CD4-positive, alpha-beta memory T cell (primary cell): ENCODE results near the gene UBP1. TPM values are rescaled to one million over a fixed set of nuclear protein-coding genes. Genes with fewer than 3 reads are reported as not detected.

ENCODE experiments used
- CTCF ChIA-PET: fragments of 350-600 bp; sonication (Branson Sonifier 250); formaldehyde crosslinking; loops from one replicate; lab custom pipeline; 2021; ENCODE audit warnings: inconsistent platforms; ENCODE audit not compliant: partially characterized antibody; lab: Charles Lee
- POLR2A ChIA-PET: fragments of 350-600 bp; sonication (Branson Sonifier 250); formaldehyde crosslinking; loops from one replicate; lab custom pipeline; 2021; ENCODE audit not compliant: partially characterized antibody; lab: Charles Lee
- DNase-seq, 5 donors: peaks; one replicate each; pipeline versions ENCODE4 v3.0.0 to v3.0.0-alpha.2; 2020 to 2022; ENCODE audit warnings: mixed read lengths in 1 of 5
- H3K27ac ChIP-seq: one replicate; pipeline ENCODE4 v1.7.0; 2013; ENCODE audit warnings: low read depth, low read length
- H3K27me3 ChIP-seq: 2 replicates; pipeline ENCODE4 v1.7.0; 2013; ENCODE audit warnings: mild to moderate bottlenecking, low read length, moderate library complexity; ENCODE audit not compliant: insufficient read depth
- H3K36me3 ChIP-seq: 2 replicates; pipeline ENCODE4 v1.7.0; 2013; ENCODE audit warnings: mild to moderate bottlenecking, low read length, moderate library complexity; ENCODE audit not compliant: insufficient read depth
- H3K4me1 ChIP-seq: 2 replicates; pipeline ENCODE4 v1.7.0; 2013; ENCODE audit warnings: mild to moderate bottlenecking, low read length, moderate library complexity; ENCODE audit not compliant: insufficient read depth
- H3K4me3 ChIP-seq, 2 donors: one replicate each; pipeline ENCODE4 v1.7.0; 2013; ENCODE audit warnings: low read length in 2 of 2, mild to moderate bottlenecking in 1 of 2
- H3K9me3 ChIP-seq, 2 donors: one replicate each; pipeline ENCODE4 v1.7.0; 2013; ENCODE audit warnings: low read length in 2 of 2, control low read depth in 1 of 2; ENCODE audit not compliant: control insufficient read depth in 1 of 2
- H3K27ac Mint-ChIP-seq, 7 donors: one replicate each; pipeline ENCODE4 v1.8.0; 2020 to 2021; ENCODE audit warnings: mixed read lengths in 7 of 7, mild to moderate bottlenecking in 6 of 7, inconsistent platforms in 3 of 7, moderate library complexity in 3 of 7
- H3K27me3 Mint-ChIP-seq, 2 donors: one replicate each; pipeline ENCODE4 v1.8.0; 2020 to 2021; ENCODE audit warnings: mixed read lengths in 2 of 2
- H3K36me3 Mint-ChIP-seq, 2 donors: one replicate each; pipeline ENCODE4 v1.8.0; 2020 to 2021; ENCODE audit warnings: mixed read lengths in 2 of 2, inconsistent platforms in 1 of 2, mild to moderate bottlenecking in 1 of 2
- H3K4me1 Mint-ChIP-seq, 4 donors: one replicate each; pipeline ENCODE4 v1.8.0; 2020 to 2021; ENCODE audit warnings: mixed read lengths in 4 of 4, mild to moderate bottlenecking in 1 of 4
- H3K4me3 Mint-ChIP-seq, 8 donors: one replicate each; pipeline ENCODE4 v1.8.0; 2020 to 2021; ENCODE audit warnings: mixed read lengths in 8 of 8, mild to moderate bottlenecking in 7 of 8, moderate library complexity in 6 of 8, inconsistent platforms in 3 of 8
- H3K9me3 Mint-ChIP-seq, 8 donors: one replicate each; pipeline ENCODE4 v1.8.0; 2020 to 2021; ENCODE audit warnings: mixed read lengths in 8 of 8, mild to moderate bottlenecking in 5 of 8, inconsistent platforms in 3 of 8, moderate library complexity in 1 of 8
- intact Hi-C: fragments of 100-400 bp; cut with micrococcal nuclease; formaldehyde crosslinking; loops from one replicate; pipeline ENCODE4 v1.15.1; 2023
- polyA plus RNA-seq, 2 donors: library from polyadenylated mRNA; unstranded; fragments of 300-500 nt; fragmentation: Illumina TruSeq; gene quantifications; one replicate each; pipeline ENCODE4 v1.2.3, GENCODE V29; 2021
- total RNA-seq, 2 experiments: library from RNA; stranded (reverse); gene quantifications; one replicate each; pipeline ENCODE4 v1.2.3, GENCODE V29; 2021

Gene UBP1
- total and polyA plus RNA-seq, 4 experiments from 2014 or later: 7.0 to 94.1 (median 53.2) TPM

- intact Hi-C loops: loop anchor here (1.0 to 10.0 kb wide), 5 partner anchors 241 to 860 kb away; no protein-coding TSS in a partner anchor
- DNase-seq: peak; percentile 39 to 57 (median 49)
- peaks cover 0 to 4% (median 0%) of the 10 kb centered on the region in 8 donors for H3K9me3 Mint-ChIP-seq
- Histone ChIP-seq H3K36me3 (no peaks in the 10 kb centered on the region), H3K27me3 (no peaks in the 10 kb centered on the region), H3K27ac (no peak overlapping the region), H3K4me1 (no peaks in the 10 kb centered on the region), H3K4me3 (no peak overlapping the region), H3K9me3 (no peaks in the 10 kb centered on the region)
- H3K36me3 Mint-ChIP-seq: no peaks in the 10 kb centered on the region
- ChIA-PET CTCF (interaction anchor here (0.7 to 2.9 kb wide), 40 partner anchors 7 to 862 kb away, joined by 3 to 45 read pairs (median 5); partner anchors contain the start of gene CCR4), POLR2A (interaction anchor here (0.7 to 1.4 kb wide), 2 partner anchors 68 to 424 kb away, joined by 4 to 9 read pairs; no protein-coding TSS in a partner anchor)
- H3K27ac Mint-ChIP-seq: peak overlapping the region in 1 of 7 donors; percentile 51
- peaks cover 11 to 12% of the 10 kb centered on the region in 2 donors for H3K27me3 Mint-ChIP-seq
- peak overlapping the region in 1 of 8 donors; percentile 7 for H3K4me3 Mint-ChIP-seq
- H3K4me1 Mint-ChIP-seq: peaks cover 2 to 7% (median 5%) of the 10 kb centered on the region in 4 donors
Measured at GRCh38 chr3:33372218-33373081, 67.8 kb downstream of the UBP1 start.

DNA sequence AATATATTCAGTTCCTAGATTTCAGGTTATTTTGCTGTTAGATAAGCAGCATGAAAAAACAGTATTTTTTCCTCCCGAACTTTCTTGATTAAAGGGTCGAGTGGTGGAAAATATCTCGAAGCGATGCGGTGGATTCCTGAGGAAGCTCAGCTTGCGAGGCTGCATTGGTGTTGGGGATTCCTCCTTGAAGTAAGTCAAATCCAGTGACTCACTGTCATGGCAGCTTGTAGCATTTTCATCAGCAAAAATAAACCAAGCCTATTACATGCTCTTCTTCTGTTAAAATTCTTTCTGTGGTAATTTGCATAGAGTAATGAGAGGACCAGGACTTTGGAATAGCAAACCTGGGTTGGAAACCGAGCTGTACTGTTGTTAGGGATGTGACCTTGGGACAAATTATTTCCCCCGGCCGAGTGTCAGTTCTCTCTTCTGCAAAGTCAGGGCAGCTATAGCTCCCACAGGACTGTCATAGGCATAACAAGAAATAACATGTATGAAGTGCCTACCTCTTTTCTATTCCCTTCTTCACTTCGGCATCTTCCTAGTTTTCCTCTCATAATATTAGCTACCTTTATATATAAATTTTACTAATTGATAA, 75.6 kb downstream of the UBP1 start:
- Histone ChIP-seq H3K27me3 (no peaks in the 10 kb centered on the region), H3K27ac (no peak overlapping the region), H3K36me3 (no peaks in the 10 kb centered on the region), H3K4me3 (no peak overlapping the region), H3K9me3 (no peaks in the 10 kb centered on the region), H3K4me1 (no peaks in the 10 kb centered on the region)
- Mint-ChIP-seq H3K4me1 (no peaks in the 10 kb centered on the region), H3K9me3 (no peaks in the 10 kb centered on the region), H3K36me3 (no peaks in the 10 kb centered on the region), H3K27me3 (peaks cover 9% of the 10 kb centered on the region in 2 donors), H3K4me3 (no peak overlapping the region), H3K27ac (no peak overlapping the region)
- POLR2A ChIA-PET: no interaction called here
- CTCF ChIA-PET: interaction anchor here (0.8 to 2.3 kb wide), 2 partner anchors 8 kb away, joined by 5 to 16 read pairs; no protein-coding TSS in a partner anchor
- intact Hi-C loops: no loop called here
- no peak for DNase-seq

DNA sequence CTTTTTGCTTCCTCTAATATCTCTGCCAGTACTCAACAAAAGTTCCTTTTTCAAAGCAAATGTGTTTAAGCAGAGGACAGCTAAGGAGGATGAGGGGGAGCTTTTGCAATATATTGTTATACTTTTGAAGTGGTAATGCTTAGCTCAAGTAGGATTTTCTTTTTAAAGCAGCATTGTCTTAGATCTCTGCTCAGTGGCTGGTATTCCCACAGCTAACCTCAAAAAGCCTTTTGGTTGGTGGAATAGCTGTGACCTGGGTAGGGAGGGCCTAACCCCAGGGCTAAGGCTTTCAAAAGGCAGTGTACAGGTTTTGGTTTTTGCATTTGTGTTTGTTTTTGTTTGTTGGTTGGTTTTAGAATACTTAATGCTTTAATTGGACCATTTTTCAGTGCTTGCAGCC, 76.1 kb downstream of the UBP1 start:
- DNase-seq: no peak
- no peak overlapping the region for H3K27ac ChIP-seq
- Mint-ChIP-seq H3K36me3 (no peaks in the 10 kb centered on the region), H3K27me3 (peaks cover 9% of the 10 kb centered on the region in 2 donors), H3K9me3 (no peaks in the 10 kb centered on the region), H3K27ac (no peak overlapping the region), H3K4me3 (no peak overlapping the region), H3K4me1 (no peaks in the 10 kb centered on the region)
- H3K27me3 ChIP-seq: no peaks in the 10 kb centered on the region
- CTCF ChIA-PET: interaction anchor here (2.3 kb wide), 1 partner anchor 8 kb away, joined by 16 read pairs; no protein-coding TSS in a partner anchor
- POLR2A ChIA-PET: no interaction called here
- H3K4me1 ChIP-seq: no peaks in the 10 kb centered on the region
- H3K4me3 ChIP-seq: no peak overlapping the region
- no peaks in the 10 kb centered on the region for H3K36me3 ChIP-seq
- no peaks in the 10 kb centered on the region for H3K9me3 ChIP-seq
- intact Hi-C loops: no loop called here

DNA sequence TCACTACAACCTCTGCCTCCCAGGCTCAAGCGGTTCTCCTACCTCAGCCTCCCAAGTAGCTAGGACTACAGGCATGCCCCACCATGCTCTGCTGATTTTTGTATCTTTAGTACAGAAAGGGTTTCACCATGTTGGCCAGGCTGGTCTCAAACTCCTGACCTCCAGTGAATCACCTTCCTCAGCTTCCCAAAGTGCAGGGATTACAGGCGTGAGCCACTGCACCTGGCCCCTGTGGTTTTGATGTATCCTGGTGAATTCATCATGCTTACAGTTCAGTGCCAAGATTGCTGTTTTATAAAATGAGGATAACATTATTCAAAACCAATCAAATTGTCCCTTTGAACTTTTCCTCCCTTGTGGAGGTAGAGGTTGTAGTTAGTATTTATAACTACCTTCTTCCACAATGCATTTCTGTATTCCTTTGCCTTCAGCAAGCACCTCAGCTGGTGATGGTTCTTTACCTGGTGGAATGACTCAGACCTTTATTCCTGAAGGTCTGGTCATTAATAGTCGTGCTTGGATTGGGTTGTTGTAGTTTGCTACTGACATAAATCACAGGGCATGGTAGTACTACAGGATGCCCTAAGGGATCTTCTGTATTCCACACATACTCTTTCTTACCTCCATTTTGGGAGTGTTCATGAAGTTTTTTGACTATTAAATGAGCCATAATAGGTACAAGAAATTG, 76.9 kb downstream of the UBP1 start:
- Histone ChIP-seq H3K9me3 (no peaks in the 10 kb centered on the region), H3K27ac (no peak overlapping the region), H3K36me3 (no peaks in the 10 kb centered on the region), H3K4me3 (no peak overlapping the region), H3K27me3 (no peaks in the 10 kb centered on the region), H3K4me1 (no peaks in the 10 kb centered on the region)
- DNase-seq: no peak
- ChIA-PET POLR2A (no interaction called here), CTCF (interaction anchor here (1.1 to 2.3 kb wide), 2 partner anchors 8 to 9 kb away, joined by 3 to 16 read pairs; no protein-coding TSS in a partner anchor)
- Mint-ChIP-seq H3K27ac (no peak overlapping the region), H3K4me3 (no peak overlapping the region), H3K4me1 (no peaks in the 10 kb centered on the region), H3K36me3 (no peaks in the 10 kb centered on the region), H3K9me3 (no peaks in the 10 kb centered on the region), H3K27me3 (peaks cover 6 to 11% of the 10 kb centered on the region in 2 donors)
- intact Hi-C loops: no loop called here

GRCh38 chr3:33360136-33360825, 79.9 kb downstream of the UBP1 start:
- POLR2A ChIA-PET: no interaction called here
- intact Hi-C loops: no loop called here
- H3K9me3 Mint-ChIP-seq: peaks cover 0 to 2% (median 0%) of the 10 kb centered on the region in 8 donors
- H3K36me3 Mint-ChIP-seq: no peaks in the 10 kb centered on the region
- no peak overlapping the region for H3K4me3 Mint-ChIP-seq
- peaks cover 6 to 21% of the 10 kb centered on the region in 2 donors for H3K27me3 Mint-ChIP-seq
- Histone ChIP-seq H3K9me3 (no peaks in the 10 kb centered on the region), H3K4me1 (no peaks in the 10 kb centered on the region), H3K27ac (no peak overlapping the region), H3K36me3 (no peaks in the 10 kb centered on the region), H3K4me3 (no peak overlapping the region), H3K27me3 (no peaks in the 10 kb centered on the region)
- H3K4me1 Mint-ChIP-seq: peaks cover 0 to 1% (median 0%) of the 10 kb centered on the region in 4 donors
- DNase-seq: no peak
- CTCF ChIA-PET: no interaction called here
- H3K27ac Mint-ChIP-seq: no peak overlapping the region

- Histone ChIP-seq H3K4me3 (no peak overlapping the region), H3K27me3 (no peaks in the 10 kb centered on the region), H3K36me3 (no peaks in the 10 kb centered on the region), H3K9me3 (no peaks in the 10 kb centered on the region), H3K27ac (no peak overlapping the region), H3K4me1 (no peaks in the 10 kb centered on the region)
- peaks cover 6 to 22% of the 10 kb centered on the region in 2 donors for H3K27me3 Mint-ChIP-seq
- H3K4me3 Mint-ChIP-seq: no peak overlapping the region
- H3K27ac Mint-ChIP-seq: peak overlapping the region in 1 of 7 donors; percentile 29
- intact Hi-C loops: no loop called here
- H3K36me3 Mint-ChIP-seq: no peaks in the 10 kb centered on the region
- POLR2A ChIA-PET: no interaction called here
- peaks cover 0 to 2% (median 0%) of the 10 kb centered on the region in 8 donors for H3K9me3 Mint-ChIP-seq
- DNase-seq: no peak
- CTCF ChIA-PET: interaction anchor here (0.8 to 3.0 kb wide), 2 partner anchors 10 to 15 kb away, joined by 3 to 15 read pairs; no protein-coding TSS in a partner anchor
- peaks cover 0 to 1% (median 0%) of the 10 kb centered on the region in 4 donors for H3K4me1 Mint-ChIP-seq
Measured at GRCh38 chr3:33358172-33358781, 81.9 kb downstream of the UBP1 start.
